ENCODE measurements around the gene SIL1.

SIL1 gene

GRCh38 chr5:138901716-138902115, 296.5 kb downstream of the SIL1 start:
- CTCF ChIA-PET: interaction anchor here (0.9 to 1.3 kb wide), 2 partner anchors 10 to 15 kb away, joined by 3 read pairs; no protein-coding TSS in a partner anchor
- no peak for TF ChIP-seq CTCF (IDR thresholded peaks at IDR 0.05; ENCODE audit: control extremely low read depth, extremely low read depth, low read depth, missing control alignments)
- DNase-seq (ENCODE audit: extremely low spot score): no peak
- POLR2A ChIA-PET: no interaction called here

GRCh38 chr5:138900281-138900965, 297.7 kb downstream of the SIL1 start:
- TF ChIP-seq CTCF (IDR thresholded peaks at IDR 0.05; ENCODE audit: control extremely low read depth, extremely low read depth, low read depth, missing control alignments): no peak
- POLR2A ChIA-PET: no interaction called here
- CTCF ChIA-PET: no interaction called here
- no peak for DNase-seq (ENCODE audit: extremely low spot score)

- CTCF ChIA-PET: interaction anchor here (0.9 kb wide), 1 partner anchor 202 kb away, joined by 4 read pairs; no protein-coding TSS in a partner anchor
- POLR2A ChIA-PET: no interaction called here
- DNase-seq (ENCODE audit: extremely low spot score): no peak
- TF ChIP-seq CTCF (IDR thresholded peaks at IDR 0.05; ENCODE audit: control extremely low read depth, extremely low read depth, low read depth, missing control alignments): no peak
Observed at GRCh38 chr5:138898742-138899141, 299.4 kb downstream of the SIL1 start.

GRCh38 chr5:138898299-138898698, 299.9 kb downstream of the SIL1 start:
- no peak for TF ChIP-seq CTCF (IDR thresholded peaks at IDR 0.05; ENCODE audit: control extremely low read depth, extremely low read depth, low read depth, missing control alignments)
- POLR2A ChIA-PET: no interaction called here
- CTCF ChIA-PET: interaction anchor here (0.9 kb wide), 1 partner anchor 202 kb away, joined by 4 read pairs; no protein-coding TSS in a partner anchor
- no peak for DNase-seq (ENCODE audit: extremely low spot score)
